ENCODE data around the gene ITGB1BP1.
A peak's percentile ranks its signal among the peaks of the same experiment; 100 is the strongest.
"Not testable (repeated sequence)": the region's sequence is repeated elsewhere in the genome, so short reads cannot be mapped to it uniquely, and the experiment has no call there.

ITGB1BP1 gene

DNA sequence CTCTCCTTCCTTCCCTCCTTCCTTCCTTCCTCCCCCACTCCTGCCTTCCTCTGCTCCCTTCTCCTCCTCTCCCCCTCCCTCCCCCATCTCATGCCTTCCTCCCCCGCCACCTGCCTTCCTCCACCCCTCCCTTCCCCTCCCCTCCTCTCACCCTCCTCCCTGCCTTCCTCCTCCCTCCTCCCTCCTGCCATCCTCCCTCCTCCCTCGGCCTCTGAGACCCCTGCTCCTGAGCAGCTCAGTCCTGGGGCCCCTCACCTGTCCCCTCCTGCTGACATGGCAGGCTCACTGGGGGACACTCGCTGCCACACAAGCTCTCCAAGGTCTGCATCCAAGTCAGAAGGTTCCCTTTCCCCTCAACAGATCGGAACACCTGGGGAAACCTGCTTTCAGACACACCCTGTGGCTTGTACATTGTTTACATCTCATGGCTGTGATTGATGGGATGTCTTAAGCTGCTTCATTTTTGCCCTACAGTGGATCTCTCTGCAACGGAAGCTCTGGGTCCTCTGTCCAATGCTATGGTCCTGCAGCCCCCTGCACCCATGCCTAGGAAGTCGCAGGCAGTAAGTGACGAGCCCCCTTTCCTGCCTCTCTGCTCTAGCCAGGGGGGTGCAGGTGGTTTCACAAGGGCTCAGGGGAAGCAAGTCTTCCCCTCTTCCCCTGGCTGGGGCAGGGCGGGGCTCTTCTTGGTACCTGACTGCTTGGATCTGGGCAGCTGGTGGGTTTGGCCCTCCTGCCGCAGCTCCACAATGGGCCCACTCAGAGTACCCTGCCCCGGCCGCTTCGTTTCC, 22.9 kb downstream of the ITGB1BP1 start:
- no peaks in the 10 kb centered on the region for H3K9me3 ChIP-seq (ENCODE audit: insufficient read depth, low read length)
- no peaks in the 10 kb centered on the region for H3K4me1 ChIP-seq (ENCODE audit: insufficient read depth, insufficient read length)
- H3K9ac ChIP-seq (ENCODE audit: insufficient read length, low read depth): no peak overlapping the region
- H3K27me3 ChIP-seq (ENCODE audit: insufficient read depth, insufficient read length): no peaks in the 10 kb centered on the region
- no peak overlapping the region for H3K4me3 ChIP-seq (ENCODE audit: insufficient read length, low read depth)
- no peak for DNase-seq (ENCODE audit: low read depth, low spot score)
- TF ChIP-seq ZNF274 (IDR thresholded peaks at IDR 0.05; ENCODE audit: low read depth, low read length) (no peak), YY1 (IDR thresholded peaks at IDR 0.05; ENCODE audit: insufficient read depth, insufficient read length) (no peak), SUZ12 (IDR thresholded peaks at IDR 0.05; ENCODE audit: extremely low read depth, insufficient read depth, insufficient read length) (no peak)
- H3K36me3 ChIP-seq (ENCODE audit: insufficient read depth, insufficient read length, low read length): peaks cover 11% of the 10 kb centered on the region

DNA sequence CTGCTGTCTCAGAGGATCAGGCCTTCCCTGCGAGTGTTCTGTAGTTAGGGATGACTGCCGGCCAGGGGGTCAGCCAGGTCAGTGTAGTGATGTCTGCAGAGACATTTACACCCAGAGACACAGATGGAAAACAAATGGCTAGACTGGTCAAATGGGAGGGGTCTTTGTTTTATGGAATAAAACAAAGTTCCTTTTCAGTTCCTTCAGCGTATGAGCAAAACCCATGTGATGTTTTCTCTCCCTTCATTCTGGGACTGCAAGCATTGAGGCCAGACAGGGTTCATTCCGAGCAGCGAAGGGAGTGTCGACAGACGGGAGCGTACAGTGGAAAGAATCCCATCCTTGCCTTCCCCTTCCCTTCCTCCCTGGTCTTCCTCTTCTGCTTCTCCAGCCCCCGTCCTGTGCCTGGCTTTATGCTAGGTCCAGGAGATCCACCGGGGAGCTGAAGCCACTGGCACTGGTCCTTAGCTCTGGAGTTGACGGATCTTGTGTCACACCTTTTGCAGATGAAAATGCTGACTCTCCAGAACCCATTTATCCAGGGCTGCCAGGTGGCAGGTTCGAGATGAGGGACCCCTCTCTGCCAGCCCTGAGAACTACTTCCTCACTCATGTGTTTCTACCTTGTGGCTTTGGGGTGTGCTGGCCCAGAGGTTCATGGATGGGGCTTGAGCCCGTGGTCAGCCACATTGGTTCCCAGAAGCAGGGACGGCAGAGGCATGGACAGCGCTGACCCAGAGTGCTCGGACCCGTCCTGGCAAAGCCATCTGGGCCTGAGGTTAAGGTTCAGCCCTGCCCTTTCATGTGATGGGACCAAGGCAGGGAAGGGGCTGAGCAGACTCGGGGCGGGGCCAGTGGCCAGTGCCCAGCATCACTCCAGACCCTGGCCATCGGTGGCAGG, 24.2 kb downstream of the ITGB1BP1 start:
- H3K27me3 ChIP-seq (ENCODE audit: insufficient read depth, insufficient read length): no peaks in the 10 kb centered on the region
- no peaks in the 10 kb centered on the region for H3K4me1 ChIP-seq (ENCODE audit: insufficient read depth, insufficient read length)
- no peak for DNase-seq (ENCODE audit: low read depth, low spot score)
- H3K36me3 ChIP-seq (ENCODE audit: insufficient read depth, insufficient read length, low read length): peaks cover 11% of the 10 kb centered on the region
- H3K9ac ChIP-seq (ENCODE audit: insufficient read length, low read depth): no peak overlapping the region
- no peaks in the 10 kb centered on the region for H3K9me3 ChIP-seq (ENCODE audit: insufficient read depth, low read length)
- TF ChIP-seq ZNF274 (IDR thresholded peaks at IDR 0.05; ENCODE audit: low read depth, low read length) (no peak), YY1 (IDR thresholded peaks at IDR 0.05; ENCODE audit: insufficient read depth, insufficient read length) (no peak), SUZ12 (IDR thresholded peaks at IDR 0.05; ENCODE audit: extremely low read depth, insufficient read depth, insufficient read length) (no peak)
- H3K4me3 ChIP-seq (ENCODE audit: insufficient read length, low read depth): no peak overlapping the region

DNA sequence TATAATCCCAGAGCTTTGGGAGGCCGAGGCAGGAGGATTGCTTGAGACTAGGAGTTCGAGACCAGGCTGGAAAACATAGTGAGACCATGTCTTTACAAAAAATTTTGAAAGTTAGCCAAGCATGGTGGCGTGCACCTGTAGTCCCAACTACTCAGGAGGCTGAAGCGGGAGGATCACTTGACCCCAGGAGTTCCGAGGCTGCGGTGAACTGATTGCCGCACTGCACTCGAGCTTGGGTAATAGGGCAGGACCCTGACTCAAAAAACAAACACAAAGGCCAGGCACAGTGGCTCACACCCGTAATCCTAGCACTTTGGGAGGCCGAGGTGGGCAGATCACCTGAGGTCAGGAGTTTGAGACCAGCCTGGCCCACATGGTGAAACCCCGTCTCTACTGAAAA, 25.1 kb downstream of the ITGB1BP1 start:
- not testable (repeated sequence) for DNase-seq (ENCODE audit: low read depth, low spot score); H3K36me3 ChIP-seq (ENCODE audit: insufficient read depth, insufficient read length, low read length); H3K4me3 ChIP-seq (ENCODE audit: insufficient read length, low read depth); H3K27me3 ChIP-seq (ENCODE audit: insufficient read depth, insufficient read length); H3K9me3 ChIP-seq (ENCODE audit: insufficient read depth, low read length); H3K4me1 ChIP-seq (ENCODE audit: insufficient read depth, insufficient read length); H3K9ac ChIP-seq (ENCODE audit: insufficient read length, low read depth)

DNA sequence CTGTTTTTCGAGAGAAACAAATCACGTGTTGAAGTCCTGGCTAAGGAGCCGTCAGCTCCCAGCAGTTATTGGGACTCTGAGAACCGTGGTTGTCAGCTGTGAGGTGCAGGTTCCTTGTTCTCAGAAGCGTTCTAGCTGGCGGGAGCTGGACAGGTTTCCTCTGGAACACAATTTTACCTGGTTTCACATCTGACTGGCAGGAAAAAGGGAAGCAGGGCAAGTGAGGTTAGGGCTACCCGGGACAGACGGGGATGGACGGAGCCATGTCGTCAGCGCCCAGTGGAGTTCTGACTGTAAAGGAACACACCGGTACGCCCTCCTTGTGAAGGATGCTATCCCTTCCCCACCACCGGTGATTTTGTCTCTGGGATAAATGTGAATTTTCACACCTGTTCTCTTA, 26.1 kb downstream of the ITGB1BP1 start:
- TF ChIP-seq ZNF274 (IDR thresholded peaks at IDR 0.05; ENCODE audit: low read depth, low read length): no peak
- no peak for TF ChIP-seq SUZ12 (IDR thresholded peaks at IDR 0.05; ENCODE audit: extremely low read depth, insufficient read depth, insufficient read length)
- TF ChIP-seq YY1 (IDR thresholded peaks at IDR 0.05; ENCODE audit: insufficient read depth, insufficient read length): no peak
- Histone ChIP-seq H3K4me3 (ENCODE audit: insufficient read length, low read depth) (no peak overlapping the region), H3K9me3 (ENCODE audit: insufficient read depth, low read length) (no peaks in the 10 kb centered on the region), H3K27me3 (ENCODE audit: insufficient read depth, insufficient read length) (no peaks in the 10 kb centered on the region), H3K36me3 (ENCODE audit: insufficient read depth, insufficient read length, low read length) (peaks cover 7% of the 10 kb centered on the region), H3K9ac (ENCODE audit: insufficient read length, low read depth) (no peak overlapping the region), H3K4me1 (ENCODE audit: insufficient read depth, insufficient read length) (peaks cover 3% of the 10 kb centered on the region)
- no peak for DNase-seq (ENCODE audit: low read depth, low spot score)

DNA sequence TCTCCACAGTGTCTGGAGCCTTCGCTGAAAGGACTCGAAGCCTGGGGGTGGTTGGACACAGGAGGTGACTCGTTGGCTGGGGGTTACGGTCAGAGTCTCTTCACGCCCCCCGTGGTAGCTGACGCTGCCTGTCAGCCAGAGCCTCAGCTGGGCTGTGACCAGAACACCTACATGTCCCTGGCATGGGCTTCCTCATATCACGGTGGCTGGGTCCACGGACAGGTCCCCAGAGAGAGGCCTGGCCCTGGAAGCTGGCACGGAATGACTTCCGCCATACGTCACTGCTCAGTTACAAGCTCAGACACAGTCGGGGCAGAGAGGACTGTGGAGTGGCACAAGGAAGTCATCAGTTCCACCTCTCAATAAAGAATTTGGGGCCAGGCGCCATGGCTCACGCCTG, 28.5 kb downstream of the ITGB1BP1 start:
- no peaks in the 10 kb centered on the region for H3K9me3 ChIP-seq (ENCODE audit: insufficient read depth, low read length)
- H3K27me3 ChIP-seq (ENCODE audit: insufficient read depth, insufficient read length): no peaks in the 10 kb centered on the region
- DNase-seq (ENCODE audit: low read depth, low spot score): no peak
- H3K4me3 ChIP-seq (ENCODE audit: insufficient read length, low read depth): no peak overlapping the region
- TF ChIP-seq YY1 (IDR thresholded peaks at IDR 0.05; ENCODE audit: insufficient read depth, insufficient read length) (no peak), SUZ12 (IDR thresholded peaks at IDR 0.05; ENCODE audit: extremely low read depth, insufficient read depth, insufficient read length) (no peak), ZNF274 (IDR thresholded peaks at IDR 0.05; ENCODE audit: low read depth, low read length) (no peak)
- H3K4me1 ChIP-seq (ENCODE audit: insufficient read depth, insufficient read length): peaks cover 4% of the 10 kb centered on the region
- peaks cover 12% of the 10 kb centered on the region for H3K36me3 ChIP-seq (ENCODE audit: insufficient read depth, insufficient read length, low read length)
- no peak overlapping the region for H3K9ac ChIP-seq (ENCODE audit: insufficient read length, low read depth)

DNA sequence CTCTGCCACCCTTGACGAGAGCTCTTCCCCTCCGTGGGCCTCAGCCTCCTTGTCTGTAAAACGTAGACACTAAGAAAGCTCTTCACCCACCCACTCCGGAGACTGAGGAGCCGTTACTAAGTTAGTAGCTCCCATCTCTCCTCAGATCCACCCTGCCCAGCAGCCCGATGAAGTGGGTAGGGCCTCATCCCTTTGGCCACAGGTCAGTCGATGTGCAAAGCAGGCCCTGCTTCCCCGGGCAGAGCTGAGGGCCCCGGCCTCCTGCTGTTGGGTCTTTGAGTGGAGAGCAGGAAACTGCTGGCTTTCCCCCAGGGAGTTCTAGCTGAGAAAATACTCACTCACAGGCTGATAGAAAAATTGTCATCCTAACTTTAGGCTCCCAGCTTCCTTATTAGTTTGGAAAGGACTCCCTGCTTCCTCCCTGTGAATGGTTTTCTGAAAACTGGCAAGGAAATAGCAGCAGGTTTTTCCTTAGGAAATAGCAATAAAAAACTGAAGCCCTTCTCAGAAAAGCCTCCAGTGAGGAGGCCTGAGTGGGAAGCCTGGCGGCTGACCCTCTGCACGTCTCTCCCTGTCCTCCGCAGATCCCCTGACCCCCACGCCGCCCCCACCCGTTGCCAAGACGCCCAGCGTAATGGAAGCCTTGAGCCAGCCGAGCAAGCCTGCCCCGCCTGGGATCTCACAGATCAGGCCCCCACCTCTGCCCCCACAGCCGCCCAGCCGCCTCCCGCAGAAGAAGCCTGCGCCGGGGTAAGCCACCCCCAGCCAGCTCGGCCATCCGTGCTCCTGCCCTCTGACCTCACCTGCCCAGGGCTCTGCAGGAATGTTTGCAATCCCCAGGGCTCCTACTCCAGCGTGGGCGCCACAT, 30.2 kb downstream of the ITGB1BP1 start:
- no peak overlapping the region for H3K4me3 ChIP-seq (ENCODE audit: insufficient read length, low read depth)
- H3K36me3 ChIP-seq (ENCODE audit: insufficient read depth, insufficient read length, low read length): peaks cover 23% of the 10 kb centered on the region
- TF ChIP-seq YY1 (IDR thresholded peaks at IDR 0.05; ENCODE audit: insufficient read depth, insufficient read length) (no peak), SUZ12 (IDR thresholded peaks at IDR 0.05; ENCODE audit: extremely low read depth, insufficient read depth, insufficient read length) (no peak), ZNF274 (IDR thresholded peaks at IDR 0.05; ENCODE audit: low read depth, low read length) (no peak)
- no peaks in the 10 kb centered on the region for H3K9me3 ChIP-seq (ENCODE audit: insufficient read depth, low read length)
- H3K4me1 ChIP-seq (ENCODE audit: insufficient read depth, insufficient read length): peaks cover 10% of the 10 kb centered on the region
- peak; percentile 22 for DNase-seq (ENCODE audit: low read depth, low spot score)
- H3K27me3 ChIP-seq (ENCODE audit: insufficient read depth, insufficient read length): no peaks in the 10 kb centered on the region
- H3K9ac ChIP-seq (ENCODE audit: insufficient read length, low read depth): peak overlapping the region; percentile 42
